HG03469 (cell line): ENCODE results near the gene PDGFA.

Experiments used
- ATAC-seq: cut with Tn5 transposase; IDR thresholded peaks from one replicate; pipeline ENCODE4 v1.9.1; 2021; ENCODE audit warnings: mild to moderate bottlenecking, moderate library complexity, moderate number of reproducible peaks; ENCODE audit not compliant: unreplicated experiment

PDGFA gene

GRCh38 chr7:475951-476441 lies 43.6 kb downstream of the PDGFA start:
- no peak for ATAC-seq

GRCh38 chr7:475425-475728 lies 44.3 kb downstream of the PDGFA start:
- ATAC-seq, result no peak

DNA sequence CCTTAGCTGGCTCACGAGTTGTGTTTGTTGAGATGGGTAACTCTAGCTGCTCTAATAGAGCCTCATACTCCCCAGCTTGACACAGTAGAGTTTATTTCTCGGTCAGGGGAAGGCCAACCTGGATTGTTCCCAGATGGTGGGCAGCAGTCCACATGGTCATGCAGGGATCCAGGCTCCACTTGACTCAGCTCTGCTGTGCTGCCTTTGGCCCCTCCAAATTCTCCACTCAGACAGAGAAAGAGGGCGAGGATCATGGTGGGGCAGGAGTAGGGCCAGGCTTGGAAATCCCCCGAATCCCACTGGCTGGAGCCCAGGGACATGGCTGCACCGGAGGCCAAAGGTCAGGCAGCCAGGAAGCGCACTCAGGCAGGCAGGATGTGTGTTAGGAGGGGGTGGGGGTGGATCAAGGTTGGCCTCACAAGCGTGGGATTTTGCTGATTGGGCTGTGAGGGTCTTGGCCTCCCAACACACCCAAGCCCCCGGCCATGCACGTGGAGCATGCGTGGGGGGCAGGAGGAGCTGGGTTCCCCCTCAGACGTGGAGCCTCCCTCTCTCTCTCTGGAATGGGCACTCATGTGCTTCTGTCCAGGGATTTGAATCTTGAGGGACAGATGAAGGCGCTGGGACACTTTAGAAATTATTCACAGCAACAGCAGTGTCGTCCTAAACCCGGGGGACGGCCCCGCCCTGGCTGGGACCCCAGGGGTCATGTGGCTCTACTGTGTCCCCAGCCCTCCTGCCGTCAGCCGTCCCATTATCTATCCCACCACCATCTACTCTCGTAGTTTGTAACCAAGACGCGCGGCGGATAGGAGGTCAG lies 44.8 kb downstream of the PDGFA start:
- no peak for ATAC-seq

DNA sequence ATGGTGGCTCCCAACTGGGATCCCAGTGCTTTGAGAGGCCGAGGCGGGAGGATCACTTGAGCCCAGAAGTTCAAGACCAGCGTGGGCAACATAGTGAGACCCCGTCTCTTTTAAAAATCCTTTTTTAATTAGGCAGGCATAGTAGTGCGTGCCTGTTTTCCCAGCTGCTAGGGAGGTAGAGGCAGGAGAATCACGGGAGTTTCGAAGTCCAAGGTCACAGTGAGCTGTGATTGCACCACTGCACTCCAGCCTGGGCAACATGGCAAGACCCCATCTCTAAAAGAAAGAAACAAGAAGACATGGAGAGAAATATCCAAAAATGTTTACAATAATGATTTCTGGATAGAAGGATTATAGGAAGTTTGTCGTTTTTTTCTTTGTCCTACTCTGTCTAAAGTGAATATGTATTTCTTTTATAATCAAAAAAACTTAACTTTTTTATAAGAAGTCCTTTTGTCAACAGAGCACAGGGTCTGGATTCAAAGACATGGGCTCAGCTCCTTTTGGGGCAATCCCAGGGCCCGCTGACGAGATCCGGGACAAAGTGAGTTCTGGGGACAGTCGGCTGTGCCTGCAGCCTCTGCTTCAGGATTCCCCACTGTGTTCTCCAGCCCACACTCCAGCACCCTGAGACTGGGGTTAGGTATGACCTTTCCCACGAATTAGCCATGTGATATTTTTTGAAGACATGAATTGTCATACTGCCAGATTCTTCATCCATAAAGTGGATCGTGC lies 45.6 kb downstream of the PDGFA start:
- ATAC-seq, result no peak

DNA sequence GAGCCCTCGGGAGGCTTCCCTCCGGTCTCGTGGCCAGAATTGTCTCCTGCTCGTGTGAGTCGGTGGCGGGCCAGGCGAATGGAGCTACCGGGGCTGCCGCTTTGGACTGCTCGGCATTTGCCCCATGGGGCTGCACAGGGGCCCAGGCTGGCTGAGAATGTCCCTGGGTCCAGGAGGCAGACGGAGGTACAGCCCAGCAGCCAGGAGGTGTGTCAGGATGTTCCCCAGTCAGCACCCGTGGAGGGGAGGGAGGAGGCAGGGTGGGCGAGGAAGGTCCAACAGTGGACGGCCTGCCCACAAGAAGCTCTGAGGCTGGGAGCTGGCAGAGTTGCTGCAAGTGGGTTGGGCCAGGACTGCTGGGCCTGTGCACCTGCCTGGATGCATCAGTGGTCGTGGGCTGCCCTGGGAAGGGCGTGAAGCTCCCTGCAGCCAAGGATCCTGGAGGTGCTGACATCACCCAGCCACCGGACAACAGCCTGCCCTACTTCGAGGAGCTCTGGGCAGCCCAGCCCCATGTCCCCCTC lies 46.4 kb downstream of the PDGFA start:
- ATAC-seq, result no peak

DNA sequence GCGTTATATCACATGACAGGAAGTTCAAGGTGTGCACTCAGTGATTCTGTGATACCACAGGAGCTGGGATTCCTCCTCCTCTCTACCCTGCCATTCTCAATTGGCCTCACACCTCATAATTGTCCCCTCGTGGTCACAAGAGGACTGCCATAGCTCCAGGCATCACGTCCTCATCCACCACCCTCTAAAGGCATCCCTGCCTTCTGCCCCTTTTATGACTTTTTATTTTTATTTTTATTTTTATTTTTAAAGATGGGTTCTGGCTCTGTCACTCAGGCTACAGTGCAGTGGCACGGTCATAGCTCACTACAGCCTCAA lies 47.0 kb downstream of the PDGFA start:
- ATAC-seq, result no peak

DNA sequence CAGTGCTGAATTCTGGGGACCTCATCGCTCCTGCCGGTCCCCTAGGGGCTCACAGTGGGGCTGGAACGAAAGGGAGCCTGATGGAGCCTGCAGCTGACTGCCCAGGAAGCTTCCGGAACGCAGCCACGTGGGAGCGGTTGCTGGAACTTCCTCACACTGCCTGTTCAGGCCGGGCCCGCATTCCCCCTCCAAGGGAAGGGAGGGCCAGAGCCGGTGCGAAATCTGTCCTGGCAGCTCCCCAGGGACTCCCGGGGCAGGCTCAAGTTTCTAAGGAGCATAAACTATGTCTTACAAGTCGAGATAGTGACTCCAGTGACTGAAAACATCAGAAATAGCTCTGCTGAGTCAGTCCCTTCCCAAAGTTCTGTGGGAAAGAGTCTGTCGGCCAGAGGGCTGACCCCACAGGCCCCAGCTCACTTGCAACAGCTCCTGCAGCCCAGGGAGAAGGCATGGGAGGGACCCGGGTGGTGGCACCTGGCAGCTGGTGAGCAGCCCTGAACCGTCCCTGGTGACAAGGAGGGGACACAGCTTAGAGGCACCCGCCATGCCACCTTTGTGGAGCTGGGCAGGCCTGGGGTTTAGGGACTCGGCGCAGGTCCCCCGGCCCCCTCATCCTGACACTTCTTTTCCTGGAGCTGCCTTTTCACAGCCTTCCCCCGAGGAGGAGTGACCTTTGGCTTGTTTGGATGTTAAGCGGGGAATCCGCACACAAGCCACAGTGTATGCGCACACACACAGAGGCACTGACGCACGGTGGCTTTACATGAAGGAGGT lies 47.6 kb downstream of the PDGFA start:
- no peak for ATAC-seq

DNA sequence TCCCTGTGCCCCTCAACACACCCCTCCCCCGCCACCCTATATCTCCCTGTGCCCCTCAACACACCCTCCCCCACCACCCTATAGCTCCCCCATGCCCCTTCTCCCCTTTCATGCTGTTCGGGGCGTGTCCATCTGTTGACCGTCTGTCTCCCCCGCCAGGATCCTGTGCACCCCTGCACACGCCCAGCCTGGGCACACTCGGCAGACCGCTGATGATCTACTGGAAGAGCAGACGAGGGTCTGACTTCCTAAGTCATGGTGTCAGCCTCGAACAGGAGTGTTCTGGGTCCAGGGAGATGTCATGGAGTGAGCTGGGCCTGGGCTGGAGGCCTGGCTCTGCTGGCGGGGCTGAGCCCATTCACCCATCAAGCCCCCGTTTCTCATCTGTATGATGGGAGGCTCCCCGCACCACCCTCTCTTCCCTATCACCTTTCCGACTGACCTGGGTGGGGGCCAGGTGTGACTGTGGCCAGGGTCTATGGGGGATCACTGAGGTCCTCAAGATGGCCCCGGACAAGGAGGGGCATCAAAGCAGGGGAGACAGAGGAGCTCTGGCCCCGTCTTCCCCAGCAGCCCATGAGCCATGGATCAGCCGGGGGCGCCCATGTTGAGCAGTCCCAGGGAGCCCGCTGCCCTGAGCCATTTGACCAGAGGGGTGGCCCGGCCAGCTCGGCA lies 48.3 kb downstream of the PDGFA start:
- ATAC-seq, result no peak

DNA sequence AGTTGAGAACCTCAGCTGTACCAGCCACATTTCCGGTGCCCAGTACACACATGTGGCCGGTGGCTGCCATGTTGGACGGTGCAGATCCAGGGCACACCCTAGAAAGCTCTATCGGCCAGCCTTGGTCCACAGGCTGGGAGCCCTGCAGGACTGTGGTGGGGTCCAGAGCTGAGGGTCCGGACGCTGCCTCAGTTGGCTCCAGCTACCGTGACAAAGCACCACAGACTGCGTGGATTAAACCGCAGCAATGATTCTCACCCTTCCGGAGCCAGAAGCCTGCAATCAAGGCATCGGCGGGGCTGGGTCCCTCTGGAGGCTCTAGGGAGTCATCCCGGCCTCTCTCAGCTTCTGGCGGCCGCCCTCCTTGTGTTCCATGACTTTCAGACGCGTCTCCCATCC lies 50.1 kb downstream of the PDGFA start:
- no peak for ATAC-seq

- no peak for ATAC-seq
Observed at GRCh38 chr7:468681-469562, 50.7 kb downstream of the PDGFA start.

GRCh38 chr7:467856-468545 lies 51.6 kb downstream of the PDGFA start:
- ATAC-seq, result no peak

GRCh38 chr7:467393-467828 lies 52.2 kb downstream of the PDGFA start:
- ATAC-seq, result no peak

- no peak for ATAC-seq
Observed at GRCh38 chr7:466465-467191, 53.0 kb downstream of the PDGFA start.

- ATAC-seq, result no peak
Observed at GRCh38 chr7:465710-466400, 53.8 kb downstream of the PDGFA start.

DNA sequence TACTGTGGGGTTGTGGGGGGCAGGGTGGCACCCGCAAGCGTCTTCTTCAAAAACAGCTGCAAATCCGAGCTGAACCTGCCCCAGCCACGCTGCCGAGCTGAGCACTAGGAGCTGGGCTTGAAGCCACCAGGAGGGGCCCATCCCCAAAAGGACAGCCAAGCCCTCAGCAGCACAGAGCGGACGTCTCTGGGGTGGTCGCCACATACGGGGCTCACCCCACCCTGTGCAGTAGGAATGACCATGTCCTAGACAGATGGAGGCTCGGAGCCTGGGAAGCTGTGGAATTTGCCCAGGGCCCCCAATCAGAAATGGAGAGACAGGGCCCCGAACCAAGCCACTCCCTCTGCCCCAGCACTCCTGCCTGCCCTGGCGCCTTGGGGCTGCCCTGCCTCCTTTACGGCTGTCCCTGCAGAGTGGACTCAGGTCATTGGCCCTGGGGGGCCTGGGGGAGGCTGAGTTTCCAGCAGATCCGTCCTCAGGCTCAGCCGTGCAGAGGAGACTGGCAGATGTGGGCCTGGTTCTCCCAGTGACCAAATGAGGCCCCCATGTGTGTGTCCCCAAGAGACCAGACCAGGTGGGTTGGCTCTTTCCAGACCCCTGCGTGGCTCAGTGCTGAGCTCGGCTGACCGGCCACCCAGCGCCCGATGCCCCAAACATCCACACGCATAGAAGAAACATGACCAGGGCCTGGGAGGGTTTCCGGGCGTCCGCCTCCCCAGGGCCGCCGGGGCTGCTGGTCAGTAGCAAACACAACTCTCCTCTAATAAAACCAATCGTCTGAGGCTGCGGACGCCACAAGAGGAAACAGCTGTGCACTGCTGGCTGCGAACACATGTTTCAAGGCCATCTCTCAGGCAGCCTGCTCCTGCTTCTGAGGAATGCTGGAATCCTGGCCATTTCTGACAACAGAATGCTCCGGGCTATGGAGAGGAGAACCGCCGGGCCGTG lies 54.9 kb downstream of the PDGFA start:
- no peak for ATAC-seq

DNA sequence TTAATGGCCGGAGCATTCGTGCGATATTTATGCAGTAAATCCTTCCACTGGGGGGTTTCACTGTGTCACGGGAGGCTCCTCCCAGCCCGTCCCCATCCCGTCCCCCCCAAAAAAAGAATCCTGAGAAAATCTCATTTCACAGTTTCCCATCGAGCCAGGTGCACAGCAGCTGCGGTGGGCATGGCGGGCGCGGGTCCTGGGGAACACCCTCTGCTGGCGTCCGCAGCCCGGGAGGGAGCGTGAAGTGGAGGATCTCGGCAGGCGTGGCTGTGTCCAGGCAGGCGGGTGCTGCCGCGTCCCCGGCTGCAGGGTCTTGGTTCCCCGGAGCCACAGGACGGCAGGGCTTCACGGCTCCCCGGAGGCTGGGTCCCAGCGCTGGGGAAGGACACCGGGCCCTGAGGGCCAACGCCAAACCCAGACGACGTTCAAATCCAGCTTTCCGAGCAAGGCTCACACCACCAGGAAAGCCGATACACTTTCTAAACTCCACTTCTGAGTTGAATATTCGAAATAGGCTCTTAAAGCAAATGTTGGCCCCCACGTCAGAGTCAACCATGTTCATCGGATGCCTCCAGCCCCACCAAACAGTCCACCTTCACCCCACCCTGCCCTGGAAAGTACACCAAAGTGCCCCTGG lies 55.7 kb downstream of the PDGFA start:
- no peak for ATAC-seq
